Measurements from ENCODE around the gene NR1D2.
"Not testable (repeated sequence)": the region's sequence is repeated elsewhere in the genome, so short reads cannot be mapped to it uniquely, and the experiment has no call there.

The NR1D2 gene

GRCh38 chr3:23944861-23945662, at the start of gene NR1D2:
Gene NR1D2 (plus strand): TSS chr3:23945286. CDS start chr3:23945579, 293 bp downstream.
- DNase-seq (ENCODE audit: low read depth), result peak; percentile 81
- no peak for TF ChIP-seq CTCF (conservative IDR thresholded peaks at IDR 0.05; ENCODE audit: low read length)
- peak within 1 kb of the TSS; percentile 84 for H3K4me3 ChIP-seq (ENCODE audit: low read length)

GRCh38 chr3:23900744-23901143, 44.3 kb upstream of the NR1D2 start:
- DNase-seq (ENCODE audit: low read depth), result peak; percentile 44
- H3K4me3 ChIP-seq (ENCODE audit: low read length), result no peak overlapping the region
- peak; percentile 13; the same call in 1 of the 2 replicates for TF ChIP-seq CTCF (conservative IDR thresholded peaks at IDR 0.05; ENCODE audit: low read length)

- TF ChIP-seq CTCF (conservative IDR thresholded peaks at IDR 0.05; ENCODE audit: low read length), result no peak
- no peak overlapping the region for H3K4me3 ChIP-seq (ENCODE audit: low read length)
- no peak for DNase-seq (ENCODE audit: low read depth)
Measured at GRCh38 chr3:23904545-23904944, 40.5 kb upstream of the NR1D2 start.

- TF ChIP-seq CTCF (conservative IDR thresholded peaks at IDR 0.05; ENCODE audit: low read length), result no peak
- no peak overlapping the region for H3K4me3 ChIP-seq (ENCODE audit: low read length)
- no peak for DNase-seq (ENCODE audit: low read depth)
Measured at GRCh38 chr3:23909341-23909740, 35.7 kb upstream of the NR1D2 start.

- no peak for TF ChIP-seq CTCF (conservative IDR thresholded peaks at IDR 0.05; ENCODE audit: low read length)
- H3K4me3 ChIP-seq (ENCODE audit: low read length), result no peak overlapping the region
- DNase-seq (ENCODE audit: low read depth), result no peak
Measured at GRCh38 chr3:23911397-23911796, 33.7 kb upstream of the NR1D2 start.

- DNase-seq (ENCODE audit: low read depth), result not testable (repeated sequence)
Measured at GRCh38 chr3:23912335-23912734, 32.8 kb upstream of the NR1D2 start.

GRCh38 chr3:23913182-23913581, 31.9 kb upstream of the NR1D2 start:
- TF ChIP-seq CTCF (conservative IDR thresholded peaks at IDR 0.05; ENCODE audit: low read length), result no peak
- no peak for DNase-seq (ENCODE audit: low read depth)
- H3K4me3 ChIP-seq (ENCODE audit: low read length), result no peak overlapping the region

More at GRCh38 chr3:23912335-23912734, 32.8 kb upstream of the NR1D2 start:
- H3K4me3 ChIP-seq (ENCODE audit: low read length), result not testable (repeated sequence)

All from AG10803 (cell line).